ENCODE results near the gene EMC1. TPM values are rescaled to one million over a fixed set of nuclear protein-coding genes. Genes with fewer than 3 reads are reported as not detected.
"Not testable (repeated sequence)": the region's sequence is repeated elsewhere in the genome, so short reads cannot be mapped to it uniquely, and the experiment has no call there.

The EMC1 gene
- 10 to 100 TPM; 16.2 to 43.1 (median 36.1) TPM for total RNA-seq

GRCh38 chr1:19251305-19252196 lies at the start of gene EMC1, which contains the start of gene MRTO4:
EMC1 (minus strand) TSS chr1:19251524; CDS start chr1:19251509, 15 bp downstream.
MRTO4 (plus strand) TSS chr1:19251805; CDS start chr1:19251836, 31 bp downstream.
- Histone ChIP-seq H3K27me3 (no peaks in the 10 kb centered on the region), H3K36me3 (peaks cover 5 to 30% (median 16%) of the 10 kb centered on the region in 4 donors), H3K4me3 (peak within 1 kb of the TSS; percentile 77 to 92 (median 86)), H3K9me3 (no peaks in the 10 kb centered on the region), H3K4me1 (peaks cover 30 to 47% (median 39%) of the 10 kb centered on the region in 4 donors), H3K27ac (replicated peaks in 1 of 4) (peak within 1 kb of the TSS; percentile 83 to 94 (median 92))
- intact Hi-C loops (cut with DNase I), result loop anchor here (5.0 to 10.0 kb wide), 2 partner anchors 53 to 411 kb away; partner anchors contain the start of gene HTR6
- 1% methylated on average over 35 of the region's 81 CpGs for WGBS
- DNase-seq (ENCODE audit: extremely low spot score), result peak; percentile 95
- TF ChIP-seq POLR2AphosphoS5 (IDR thresholded peaks at IDR 0.05), result peak; percentile 72 to 88
- TF ChIP-seq EP300 (IDR thresholded peaks at IDR 0.05), result no peak
- no peak for TF ChIP-seq CTCF (IDR thresholded peaks at IDR 0.05)
- no peak for TF ChIP-seq POLR2A (IDR thresholded peaks at IDR 0.05; ENCODE audit: low read depth)

GRCh38 chr1:19300211-19300610 lies 48.9 kb upstream of the EMC1 start:
- intact Hi-C loops (cut with DNase I), result loop anchor here (10.0 kb wide), 1 partner anchor 45 kb away; the partner anchor contains the start of genes EMC1 and MRTO4
- TF ChIP-seq CTCF (IDR thresholded peaks at IDR 0.05) (no peak), POLR2AphosphoS5 (IDR thresholded peaks at IDR 0.05) (no peak), POLR2A (IDR thresholded peaks at IDR 0.05; ENCODE audit: low read depth) (no peak), EP300 (IDR thresholded peaks at IDR 0.05) (no peak)
- Histone ChIP-seq H3K27ac (replicated peaks in 1 of 4) (no peak overlapping the region), H3K9me3 (peaks cover 0 to 1% (median under 1%) of the 10 kb centered on the region in 4 donors), H3K4me1 (no peaks in the 10 kb centered on the region), H3K4me3 (no peak overlapping the region), H3K27me3 (no peaks in the 10 kb centered on the region), H3K36me3 (peaks cover 17 to 47% (median 26%) of the 10 kb centered on the region in 4 donors)
- WGBS, result 100% methylated on average over 2 of the region's 2 CpGs
- no peak for DNase-seq (ENCODE audit: extremely low spot score)

- DNase-seq (ENCODE audit: extremely low spot score), result no peak
- Histone ChIP-seq H3K27ac (replicated peaks in 1 of 4) (no peak overlapping the region), H3K4me1 (peaks cover 0 to under 1% (median 0%) of the 10 kb centered on the region in 4 donors), H3K9me3 (peaks cover 0 to 14% (median 13%) of the 10 kb centered on the region in 4 donors), H3K27me3 (no peaks in the 10 kb centered on the region), H3K4me3 (no peak overlapping the region), H3K36me3 (peaks cover 0 to 7% (median 2%) of the 10 kb centered on the region in 4 donors)
- intact Hi-C loops (cut with DNase I), result no loop called here
- WGBS, result 94% methylated on average over 2 of the region's 2 CpGs
- TF ChIP-seq POLR2A (IDR thresholded peaks at IDR 0.05; ENCODE audit: low read depth), result no peak
- no peak for TF ChIP-seq EP300 (IDR thresholded peaks at IDR 0.05)
- TF ChIP-seq POLR2AphosphoS5 (IDR thresholded peaks at IDR 0.05), result no peak
- no peak for TF ChIP-seq CTCF (IDR thresholded peaks at IDR 0.05)
These were observed 43.3 kb upstream of the EMC1 start for GRCh38 chr1:19294638-19295037.

- no peak for DNase-seq (ENCODE audit: extremely low spot score)
- peaks cover 5 to 17% (median 14%) of the 10 kb centered on the region in 4 donors for H3K4me1 ChIP-seq
- intact Hi-C loops (cut with DNase I), result no loop called here
- H3K27me3 ChIP-seq, result no peaks in the 10 kb centered on the region
- 61% methylated on average over 2 of the region's 2 CpGs for WGBS
- H3K36me3 ChIP-seq, result peaks cover 0 to 5% (median 0%) of the 10 kb centered on the region in 4 donors
- no peak for TF ChIP-seq CTCF (IDR thresholded peaks at IDR 0.05)
- no peak for TF ChIP-seq EP300 (IDR thresholded peaks at IDR 0.05)
- TF ChIP-seq POLR2AphosphoS5 (IDR thresholded peaks at IDR 0.05), result no peak
- peaks cover 0 to 6% (median 2%) of the 10 kb centered on the region in 4 donors for H3K9me3 ChIP-seq
- H3K27ac ChIP-seq (replicated peaks in 1 of 4), result no peak overlapping the region
- H3K4me3 ChIP-seq, result peak overlapping the region; percentile 46 to 60 (median 49)
These were observed 37.9 kb upstream of the EMC1 start for GRCh38 chr1:19289244-19289643.

GRCh38 chr1:19288324-19289241 lies 37.3 kb upstream of the EMC1 start, which contains the start of gene AKR7A3:
AKR7A3 (minus strand) TSS chr1:19288770; CDS start chr1:19288709, 61 bp downstream.
- intact Hi-C loops (cut with DNase I); H3K9me3 ChIP-seq; H3K27me3 ChIP-seq; H3K27ac ChIP-seq (replicated peaks in 1 of 4); DNase-seq (ENCODE audit: extremely low spot score): not testable (repeated sequence)
- peaks cover 5 to 17% (median 14%) of the 10 kb centered on the region in 4 donors for H3K4me1 ChIP-seq
- peak within 1 kb of the TSS; percentile 46 to 60 (median 49) for H3K4me3 ChIP-seq
- H3K36me3 ChIP-seq, result peaks cover 0 to 10% (median 0%) of the 10 kb centered on the region in 4 donors
- 39% methylated on average over 22 of the region's 82 CpGs for WGBS
